CD4-positive, alpha-beta T cell (primary cell): ENCODE measurements around the gene HOXC9. TPM values are rescaled to one million over a fixed set of nuclear protein-coding genes. Genes with fewer than 3 reads are reported as not detected.

Experiments used
- ATAC-seq: fragments of 200-7000 bp; cut with Tn5 transposase; one replicate; pipeline ENCODE4 v1.10.0; 2022; ENCODE audit warnings: mild to moderate bottlenecking; ENCODE audit not compliant: poor library complexity
- CTCF ChIA-PET: fragments of 350-600 bp; sonication (Branson Sonifier 250); formaldehyde crosslinking; loops from one replicate; lab custom pipeline; 2021; ENCODE audit warnings: antibody characterized with exemption, inconsistent platforms; lab: Charles Lee
- POLR2A ChIA-PET: fragments of 350-600 bp; sonication (Branson Sonifier 250); formaldehyde crosslinking; loops from one replicate; lab custom pipeline; 2021; ENCODE audit warnings: antibody characterized with exemption, inconsistent platforms; lab: Charles Lee
- DNase-seq, 14 experiments: peaks; one replicate each; pipeline ENCODE4 v3.0.0-alpha.2; 2013 to 2020; ENCODE audit warnings: mixed read lengths in 2 of 14
- H3K27ac ChIP-seq, 2 donors: one replicate each; pipeline versions ENCODE4 v1.5.1 to v1.7.0; 2013; ENCODE audit warnings: low read length in 2 of 2, low read depth in 1 of 2, mild to moderate bottlenecking in 1 of 2
- H3K27me3 ChIP-seq, 2 experiments: 1 replicate in 1 of 2; 2 replicates in 1 of 2; pipeline versions ENCODE4 v1.6.1 to v1.7.0; 2013; ENCODE audit warnings: low read length in 2 of 2, control low read depth in 1 of 2, mild to moderate bottlenecking in 1 of 2, moderate library complexity in 1 of 2; ENCODE audit not compliant: insufficient read depth in 2 of 2, control insufficient read depth in 1 of 2
- H3K36me3 ChIP-seq: one replicate; pipeline ENCODE4 v1.6.1; 2013; ENCODE audit warnings: low read length, control low read depth; ENCODE audit not compliant: insufficient read depth
- H3K4me1 ChIP-seq: one replicate; pipeline ENCODE4 v1.6.1; 2013; ENCODE audit warnings: low read length, control low read depth; ENCODE audit not compliant: insufficient read depth
- H3K4me3 ChIP-seq: one replicate; pipeline ENCODE4 v1.5.1; 2013; ENCODE audit warnings: mild to moderate bottlenecking, low read length, moderate library complexity
- H3K9me3 ChIP-seq, 2 experiments: 1 replicate in 1 of 2; 2 replicates in 1 of 2; pipeline versions ENCODE4 v1.6.1 to v1.7.0; 2013; ENCODE audit warnings: low read length in 2 of 2, mild to moderate bottlenecking in 2 of 2, control low read depth in 1 of 2, moderate library complexity in 1 of 2; ENCODE audit not compliant: control insufficient read depth in 1 of 2, insufficient read depth in 1 of 2
- H3K27ac Mint-ChIP-seq: one replicate; pipeline ENCODE4 v1.8.0; 2020; ENCODE audit warnings: mixed read lengths
- H3K27me3 Mint-ChIP-seq: one replicate; pipeline ENCODE4 v1.8.0; 2021; ENCODE audit warnings: mixed read lengths
- H3K36me3 Mint-ChIP-seq: one replicate; pipeline ENCODE4 v1.8.0; 2021; ENCODE audit warnings: low read depth, mixed read lengths
- H3K4me1 Mint-ChIP-seq: one replicate; pipeline ENCODE4 v1.8.0; 2021; ENCODE audit warnings: low read depth, mixed read lengths
- H3K4me3 Mint-ChIP-seq: one replicate; pipeline ENCODE4 v1.8.0; 2020; ENCODE audit warnings: mild to moderate bottlenecking, mixed read lengths
- H3K9me3 Mint-ChIP-seq: one replicate; pipeline ENCODE4 v1.8.0; 2020; ENCODE audit warnings: mixed read lengths
- intact Hi-C, 2 experiments: fragments of 100-400 bp; cut with DNase I in 1 of 2; cut with micrococcal nuclease in 1 of 2; formaldehyde crosslinking; loops; one replicate each; pipeline versions ENCODE4 v1.15.1 to v1.9.0; 2023 to 2025; cut with DNase I, micrococcal nuclease
- total RNA-seq, 174 experiments: library from RNA in 2 of 174; stranded (reverse) in 2 of 174; gene quantifications; one replicate each; pipeline ENCODE4 v1.2.3 and lab custom pipeline; 2021 to 2026
- TF ChIP-seq, protein P1 (sequence below): fragments of 200-600 bp; IDR thresholded peaks from one replicate; pipeline ENCODE4 v1.8.0; 2022; ENCODE audit warnings: antibody characterized with exemption, mild to moderate bottlenecking

Gene HOXC9
- total RNA-seq, 2 experiments from 2014 or later, result not detected

DNA sequence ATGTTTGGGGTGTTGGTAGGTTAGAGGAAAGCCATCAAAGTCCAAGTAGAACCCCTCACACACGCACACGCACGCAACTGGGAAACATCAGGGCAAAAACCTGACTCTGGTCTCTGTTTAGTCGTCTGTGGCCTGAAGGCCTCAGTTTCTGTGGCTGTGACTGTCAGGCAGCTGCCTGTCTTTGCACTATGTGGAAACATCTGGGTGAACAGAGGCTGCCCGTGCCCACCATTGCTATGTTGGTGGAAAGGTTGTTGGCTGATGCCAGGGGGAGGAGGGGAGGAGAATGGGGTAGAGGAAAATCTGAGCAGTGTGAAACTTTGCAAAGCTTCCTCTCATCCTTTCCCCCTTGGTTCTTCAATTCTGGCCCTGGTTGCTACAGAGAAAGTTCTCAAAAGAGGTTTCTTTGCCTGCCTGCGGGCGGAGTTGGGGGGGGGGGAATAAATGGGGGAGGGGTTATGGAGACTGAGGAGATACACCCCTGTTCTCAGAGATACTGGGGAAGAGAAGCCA is 7.5 kb upstream of the HOXC9 start:
- CTCF ChIA-PET, result interaction anchor here (0.8 to 1.2 kb wide), 4 partner anchors 12 to 216 kb away, joined by 3 read pairs; no protein-coding TSS in a partner anchor
- H3K36me3 ChIP-seq, result no peaks in the 10 kb centered on the region
- H3K4me3 Mint-ChIP-seq, result no peak overlapping the region
- no peak for ATAC-seq
- no peaks in the 10 kb centered on the region for H3K36me3 Mint-ChIP-seq
- TF ChIP-seq, protein P1, sequence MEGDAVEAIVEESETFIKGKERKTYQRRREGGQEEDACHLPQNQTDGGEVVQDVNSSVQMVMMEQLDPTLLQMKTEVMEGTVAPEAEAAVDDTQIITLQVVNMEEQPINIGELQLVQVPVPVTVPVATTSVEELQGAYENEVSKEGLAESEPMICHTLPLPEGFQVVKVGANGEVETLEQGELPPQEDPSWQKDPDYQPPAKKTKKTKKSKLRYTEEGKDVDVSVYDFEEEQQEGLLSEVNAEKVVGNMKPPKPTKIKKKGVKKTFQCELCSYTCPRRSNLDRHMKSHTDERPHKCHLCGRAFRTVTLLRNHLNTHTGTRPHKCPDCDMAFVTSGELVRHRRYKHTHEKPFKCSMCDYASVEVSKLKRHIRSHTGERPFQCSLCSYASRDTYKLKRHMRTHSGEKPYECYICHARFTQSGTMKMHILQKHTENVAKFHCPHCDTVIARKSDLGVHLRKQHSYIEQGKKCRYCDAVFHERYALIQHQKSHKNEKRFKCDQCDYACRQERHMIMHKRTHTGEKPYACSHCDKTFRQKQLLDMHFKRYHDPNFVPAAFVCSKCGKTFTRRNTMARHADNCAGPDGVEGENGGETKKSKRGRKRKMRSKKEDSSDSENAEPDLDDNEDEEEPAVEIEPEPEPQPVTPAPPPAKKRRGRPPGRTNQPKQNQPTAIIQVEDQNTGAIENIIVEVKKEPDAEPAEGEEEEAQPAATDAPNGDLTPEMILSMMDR, result no peak
- peaks cover 2 to 59% of the 10 kb centered on the region in 2 experiments for H3K9me3 ChIP-seq
- no peak for DNase-seq
- H3K4me1 ChIP-seq, result peaks cover 51% of the 10 kb centered on the region
- no peak overlapping the region for H3K27ac Mint-ChIP-seq
- intact Hi-C loops, result no loop called here
- no peaks in the 10 kb centered on the region for H3K9me3 Mint-ChIP-seq
- peaks cover 98 to 100% of the 10 kb centered on the region in 2 experiments for H3K27me3 ChIP-seq
- no peak overlapping the region for H3K27ac ChIP-seq
- H3K27me3 Mint-ChIP-seq, result peaks cover 100% of the 10 kb centered on the region
- POLR2A ChIA-PET, result no interaction called here
- peaks cover 57% of the 10 kb centered on the region for H3K4me1 Mint-ChIP-seq
- H3K4me3 ChIP-seq, result no peak overlapping the region

DNA sequence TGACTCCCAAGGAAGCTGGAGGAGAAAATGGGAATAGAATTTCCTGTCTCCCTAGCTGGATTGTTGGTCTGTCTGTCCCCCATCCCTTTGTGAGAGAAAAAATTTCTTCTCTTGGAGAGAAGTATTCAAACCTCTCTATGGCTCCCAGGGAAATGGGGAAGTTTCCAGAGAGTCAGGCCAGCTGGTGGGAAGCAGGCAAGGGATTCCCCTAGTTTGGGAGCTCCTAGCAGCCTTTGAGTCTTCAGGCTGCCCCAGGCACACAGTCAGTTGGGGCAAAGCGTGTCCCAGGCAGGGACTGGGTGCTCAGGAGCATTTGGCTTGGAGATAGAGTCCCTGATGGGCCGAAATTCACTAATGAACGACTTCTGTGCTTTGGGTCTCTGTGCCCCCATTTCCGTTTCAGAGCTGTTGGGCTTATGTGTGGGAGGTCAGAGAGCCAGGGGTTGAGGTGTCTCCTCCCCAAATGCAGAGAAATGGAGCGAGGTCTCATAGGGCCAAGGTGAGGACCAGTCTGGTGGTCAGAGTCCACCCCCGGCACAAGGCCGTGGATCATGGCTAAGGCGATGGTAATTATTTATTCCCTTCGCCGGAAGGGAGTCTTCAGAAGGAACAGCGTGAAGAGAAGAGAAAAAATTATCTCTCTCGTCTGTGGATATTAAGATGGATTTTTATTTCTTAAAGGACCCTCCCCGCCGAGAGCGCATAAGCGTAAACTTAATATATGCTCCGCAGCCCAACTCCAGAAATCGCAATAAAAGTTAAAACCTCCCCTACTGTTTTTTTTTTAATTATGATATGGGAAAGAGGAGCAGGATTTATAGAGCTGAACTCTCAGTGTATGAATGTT is 6.6 kb upstream of the HOXC9 start:
- H3K4me3 Mint-ChIP-seq, result peak overlapping the region; percentile 84
- peaks cover 62% of the 10 kb centered on the region for H3K4me1 Mint-ChIP-seq
- no peaks in the 10 kb centered on the region for H3K36me3 Mint-ChIP-seq
- Histone ChIP-seq H3K4me3 (no peak overlapping the region), H3K36me3 (no peaks in the 10 kb centered on the region), H3K9me3 (peaks cover 0 to 68% of the 10 kb centered on the region in 2 experiments), H3K27me3 (peaks cover 98 to 100% of the 10 kb centered on the region in 2 experiments), H3K27ac (no peak overlapping the region), H3K4me1 (peaks cover 57% of the 10 kb centered on the region)
- ATAC-seq (no peak), DNase-seq (no peak)
- H3K27ac Mint-ChIP-seq, result no peak overlapping the region
- H3K27me3 Mint-ChIP-seq, result peaks cover 100% of the 10 kb centered on the region
- H3K9me3 Mint-ChIP-seq, result no peaks in the 10 kb centered on the region
- TF ChIP-seq, protein P1, result no peak
- intact Hi-C loops, result no loop called here
- CTCF ChIA-PET, result interaction anchor here (0.9 kb wide), 1 partner anchor 198 kb away, joined by 3 read pairs; no protein-coding TSS in a partner anchor
- POLR2A ChIA-PET, result no interaction called here

DNA sequence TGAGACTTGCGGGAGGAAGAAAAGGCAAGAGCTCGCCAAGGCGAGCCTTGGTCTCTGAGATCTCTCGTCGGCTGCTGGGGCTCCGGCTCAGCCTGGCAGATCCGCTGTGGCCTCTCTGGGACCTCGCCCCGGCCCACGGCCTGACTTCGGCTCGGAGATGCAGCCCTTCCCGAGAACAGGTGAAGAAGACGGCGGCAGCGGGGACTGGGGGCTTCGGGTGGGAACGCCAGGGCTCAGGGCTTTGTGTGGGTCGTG is 6.0 kb upstream of the HOXC9 start:
- no peaks in the 10 kb centered on the region for H3K9me3 Mint-ChIP-seq
- ChIA-PET CTCF (no interaction called here), POLR2A (no interaction called here)
- DNase-seq (no peak), ATAC-seq (no peak)
- peaks cover 98 to 100% of the 10 kb centered on the region in 2 experiments for H3K27me3 ChIP-seq
- no peak overlapping the region for H3K27ac ChIP-seq
- H3K4me3 ChIP-seq, result no peak overlapping the region
- peaks cover 100% of the 10 kb centered on the region for H3K27me3 Mint-ChIP-seq
- peaks cover 65% of the 10 kb centered on the region for H3K4me1 Mint-ChIP-seq
- H3K4me3 Mint-ChIP-seq, result peak overlapping the region; percentile 84
- H3K9me3 ChIP-seq, result peaks cover 0 to 71% of the 10 kb centered on the region in 2 experiments
- no peaks in the 10 kb centered on the region for H3K36me3 ChIP-seq
- no peaks in the 10 kb centered on the region for H3K36me3 Mint-ChIP-seq
- TF ChIP-seq, protein P1, result no peak
- H3K4me1 ChIP-seq, result peaks cover 55% of the 10 kb centered on the region
- intact Hi-C loops, result no loop called here
- no peak overlapping the region for H3K27ac Mint-ChIP-seq
